HG02870 (cell line): ENCODE measurements around the gene CATSPER3.

ENCODE experiments used
- ATAC-seq: cut with Tn5 transposase; IDR thresholded peaks from one replicate; pipeline ENCODE4 v1.9.1; 2021; ENCODE audit warnings: mild to moderate bottlenecking, moderate library complexity; ENCODE audit not compliant: unreplicated experiment

Gene CATSPER3

GRCh38 chr5:135027697-135028615 lies 60.2 kb downstream of the CATSPER3 start:
- ATAC-seq = no peak

- no peak for ATAC-seq
Measured at GRCh38 chr5:135028791-135029476, 61.2 kb downstream of the CATSPER3 start.

- no peak for ATAC-seq
Measured at GRCh38 chr5:135029477-135030122, 61.9 kb downstream of the CATSPER3 start.

- no peak for ATAC-seq
Measured at GRCh38 chr5:135030123-135030955, 62.6 kb downstream of the CATSPER3 start.

- no peak for ATAC-seq
Measured at GRCh38 chr5:135030956-135031812, 63.5 kb downstream of the CATSPER3 start.

- ATAC-seq = no peak
Measured at GRCh38 chr5:135031813-135032694, 64.3 kb downstream of the CATSPER3 start.

GRCh38 chr5:135032695-135032998 lies 64.9 kb downstream of the CATSPER3 start:
- ATAC-seq = no peak

GRCh38 chr5:135032999-135033861 lies 65.5 kb downstream of the CATSPER3 start:
- ATAC-seq = no peak

GRCh38 chr5:135033901-135034235 lies 66.2 kb downstream of the CATSPER3 start, which contains the start of gene PITX1:
TSS of gene PITX1 (minus strand) at chr5:135034228. CDS start at chr5:135033881, 347 bp downstream.
- no peak for ATAC-seq

GRCh38 chr5:135034236-135034962 lies 66.7 kb downstream of the CATSPER3 start:
- ATAC-seq = no peak

- no peak for ATAC-seq
Measured at GRCh38 chr5:135034963-135035677, 67.4 kb downstream of the CATSPER3 start.

GRCh38 chr5:135035678-135036030 lies 67.9 kb downstream of the CATSPER3 start:
- no peak for ATAC-seq

GRCh38 chr5:135036405-135036804 lies 68.7 kb downstream of the CATSPER3 start:
- no peak for ATAC-seq

- ATAC-seq = no peak
Measured at GRCh38 chr5:135037519-135038204, 70.0 kb downstream of the CATSPER3 start.

GRCh38 chr5:135038205-135038812 lies 70.6 kb downstream of the CATSPER3 start:
- no peak for ATAC-seq

- ATAC-seq = no peak
Measured at GRCh38 chr5:135038813-135039270, 71.1 kb downstream of the CATSPER3 start.
